ENCODE measurements around the gene ADGRG3. TPM values are rescaled to one million over a fixed set of nuclear protein-coding genes. Genes with fewer than 3 reads are reported as not detected.

Gene ADGRG3
- polyA plus RNA-seq, 1 donor (not counting 4 experiments of a cell fraction or from before 2014, with no cell fraction given) = not detected

DNA sequence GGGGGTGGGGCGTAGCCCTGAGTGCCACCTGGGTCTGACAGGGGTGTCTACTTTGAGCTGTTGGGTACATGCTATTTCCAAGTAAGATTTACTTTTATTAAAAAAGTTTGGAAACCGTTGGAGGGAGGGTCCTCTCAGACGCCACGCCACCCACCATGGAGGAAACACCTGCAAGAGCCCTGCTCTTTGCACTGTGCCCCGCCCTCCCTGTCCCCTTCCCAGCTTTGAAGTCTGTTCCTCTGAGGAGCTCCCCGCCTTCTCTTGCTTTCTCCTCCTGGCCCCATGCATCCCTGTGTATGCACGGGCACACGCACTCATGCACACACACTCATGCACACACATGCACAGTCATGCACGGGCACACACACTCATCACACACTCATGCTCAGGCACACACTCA lies 24.2 kb upstream of the ADGRG3 start:
- Histone ChIP-seq H3K79me2 (ENCODE audit: control insufficient read depth, insufficient read depth, low read length) (peaks cover 8% of the 10 kb centered on the region), H3K9me3 (ENCODE audit: control insufficient read depth, low read depth, low read length) (no peaks in the 10 kb centered on the region), H3K4me3 (ENCODE audit: control insufficient read depth in 2 of 3, extremely low read depth in 1 of 3, insufficient read depth in 2 of 3, low read depth in 1 of 3, low read length in 3 of 3) (no peak overlapping the region), H3K9me1 (ENCODE audit: control insufficient read depth, extremely low read depth, insufficient read depth, low read length) (peaks cover 2% of the 10 kb centered on the region), H2AFZ (ENCODE audit: control insufficient read depth, low read length) (no peak overlapping the region), H3K27me3 (ENCODE audit: control insufficient read depth, extremely low read depth, insufficient read depth, low read length) (no peaks in the 10 kb centered on the region), H3K27ac (ENCODE audit: control insufficient read depth, insufficient read depth, low read length) (no peak overlapping the region), H3K9ac (ENCODE audit: control insufficient read depth, extremely low read depth, insufficient read depth, low read length) (no peak overlapping the region), H3K36me3 (ENCODE audit: control insufficient read depth in 2 of 2, extremely low read depth in 1 of 2, insufficient read depth in 2 of 2, low read length in 2 of 2) (peaks cover 24 to 30% of the 10 kb centered on the region in 2 experiments), H3K4me1 (ENCODE audit: control insufficient read depth, extremely low read depth, insufficient read depth, low read length) (peaks cover 49% of the 10 kb centered on the region), H3K4me2 (ENCODE audit: control insufficient read depth, extremely low read depth, insufficient read depth, low read depth, low read length) (no peak overlapping the region), H4K20me1 (ENCODE audit: control insufficient read depth, extremely low read depth, insufficient read depth, low read length) (peaks cover 3% of the 10 kb centered on the region)
- DNase-seq (ENCODE audit: low read depth, low spot score) (no peak), FAIRE-seq (peak; percentile 39)
- dilution Hi-C loops (cut with MboI; ENCODE audit: extremely low pct_ligation_motif_present, low sequenced_read_pairs) = no loop called here
- TF ChIP-seq, protein P1, sequence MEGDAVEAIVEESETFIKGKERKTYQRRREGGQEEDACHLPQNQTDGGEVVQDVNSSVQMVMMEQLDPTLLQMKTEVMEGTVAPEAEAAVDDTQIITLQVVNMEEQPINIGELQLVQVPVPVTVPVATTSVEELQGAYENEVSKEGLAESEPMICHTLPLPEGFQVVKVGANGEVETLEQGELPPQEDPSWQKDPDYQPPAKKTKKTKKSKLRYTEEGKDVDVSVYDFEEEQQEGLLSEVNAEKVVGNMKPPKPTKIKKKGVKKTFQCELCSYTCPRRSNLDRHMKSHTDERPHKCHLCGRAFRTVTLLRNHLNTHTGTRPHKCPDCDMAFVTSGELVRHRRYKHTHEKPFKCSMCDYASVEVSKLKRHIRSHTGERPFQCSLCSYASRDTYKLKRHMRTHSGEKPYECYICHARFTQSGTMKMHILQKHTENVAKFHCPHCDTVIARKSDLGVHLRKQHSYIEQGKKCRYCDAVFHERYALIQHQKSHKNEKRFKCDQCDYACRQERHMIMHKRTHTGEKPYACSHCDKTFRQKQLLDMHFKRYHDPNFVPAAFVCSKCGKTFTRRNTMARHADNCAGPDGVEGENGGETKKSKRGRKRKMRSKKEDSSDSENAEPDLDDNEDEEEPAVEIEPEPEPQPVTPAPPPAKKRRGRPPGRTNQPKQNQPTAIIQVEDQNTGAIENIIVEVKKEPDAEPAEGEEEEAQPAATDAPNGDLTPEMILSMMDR (optimal IDR thresholded peaks at IDR 0.05 in 1 of 3, IDR thresholded peaks at IDR 0.05 in 1 of 3, conservative IDR thresholded peaks at IDR 0.05 in 1 of 3; ENCODE audit: extremely low read depth in 1 of 3, insufficient read depth in 2 of 3, low read length in 3 of 3) = no peak
- no peak for TF ChIP-seq EZH2 (IDR thresholded peaks at IDR 0.05; ENCODE audit: low read length)

DNA sequence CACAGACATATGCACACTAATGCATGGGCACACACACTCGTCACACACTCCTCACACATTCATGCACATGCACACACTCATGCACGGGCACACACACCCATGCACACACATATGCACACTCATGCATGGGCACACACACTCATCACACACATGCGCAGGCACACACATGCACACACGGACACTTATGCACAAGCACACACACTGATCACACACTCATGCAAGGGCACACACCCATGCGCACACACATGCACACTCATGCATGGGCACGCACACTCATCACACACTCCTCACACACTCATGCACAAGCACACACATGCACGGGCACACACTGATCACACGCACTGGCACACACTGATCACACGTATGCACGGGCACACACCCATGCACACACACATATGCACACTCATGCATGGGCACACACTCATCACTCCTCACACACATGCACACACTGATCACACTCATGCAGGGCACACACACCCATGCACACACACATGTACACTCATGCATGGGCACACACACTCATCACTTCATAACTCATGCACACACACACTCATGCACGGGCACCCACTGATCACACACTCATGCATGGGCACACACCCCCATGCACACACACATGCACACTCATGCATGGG lies 23.6 kb upstream of the ADGRG3 start:
- DNase-seq (ENCODE audit: low read depth, low spot score) (no peak), FAIRE-seq (no peak)
- H3K9me3 ChIP-seq (ENCODE audit: control insufficient read depth, low read depth, low read length) = no peaks in the 10 kb centered on the region
- no peak overlapping the region for H3K4me2 ChIP-seq (ENCODE audit: control insufficient read depth, extremely low read depth, insufficient read depth, low read depth, low read length)
- no peak overlapping the region for H3K9ac ChIP-seq (ENCODE audit: control insufficient read depth, extremely low read depth, insufficient read depth, low read length)
- no peaks in the 10 kb centered on the region for H3K27me3 ChIP-seq (ENCODE audit: control insufficient read depth, extremely low read depth, insufficient read depth, low read length)
- peaks cover 8% of the 10 kb centered on the region for H3K79me2 ChIP-seq (ENCODE audit: control insufficient read depth, insufficient read depth, low read length)
- dilution Hi-C loops (cut with MboI; ENCODE audit: extremely low pct_ligation_motif_present, low sequenced_read_pairs) = no loop called here
- H3K4me1 ChIP-seq (ENCODE audit: control insufficient read depth, extremely low read depth, insufficient read depth, low read length) = peaks cover 49% of the 10 kb centered on the region
- H3K4me3 ChIP-seq (ENCODE audit: control insufficient read depth in 2 of 3, extremely low read depth in 1 of 3, insufficient read depth in 2 of 3, low read depth in 1 of 3, low read length in 3 of 3) = no peak overlapping the region
- TF ChIP-seq, protein P1 (optimal IDR thresholded peaks at IDR 0.05 in 1 of 3, IDR thresholded peaks at IDR 0.05 in 1 of 3, conservative IDR thresholded peaks at IDR 0.05 in 1 of 3; ENCODE audit: extremely low read depth in 1 of 3, insufficient read depth in 2 of 3, low read length in 3 of 3) = no peak
- TF ChIP-seq EZH2 (IDR thresholded peaks at IDR 0.05; ENCODE audit: low read length) = no peak
- peaks cover 2% of the 10 kb centered on the region for H3K9me1 ChIP-seq (ENCODE audit: control insufficient read depth, extremely low read depth, insufficient read depth, low read length)
- no peak overlapping the region for H3K27ac ChIP-seq (ENCODE audit: control insufficient read depth, insufficient read depth, low read length)
- no peak overlapping the region for H2AFZ ChIP-seq (ENCODE audit: control insufficient read depth, low read length)
- H3K36me3 ChIP-seq (ENCODE audit: control insufficient read depth in 2 of 2, extremely low read depth in 1 of 2, insufficient read depth in 2 of 2, low read length in 2 of 2) = peaks cover 24 to 27% of the 10 kb centered on the region in 2 experiments
- H4K20me1 ChIP-seq (ENCODE audit: control insufficient read depth, extremely low read depth, insufficient read depth, low read length) = peaks cover 3% of the 10 kb centered on the region
